ENCODE results near the gene MCF2L2.

DNA sequence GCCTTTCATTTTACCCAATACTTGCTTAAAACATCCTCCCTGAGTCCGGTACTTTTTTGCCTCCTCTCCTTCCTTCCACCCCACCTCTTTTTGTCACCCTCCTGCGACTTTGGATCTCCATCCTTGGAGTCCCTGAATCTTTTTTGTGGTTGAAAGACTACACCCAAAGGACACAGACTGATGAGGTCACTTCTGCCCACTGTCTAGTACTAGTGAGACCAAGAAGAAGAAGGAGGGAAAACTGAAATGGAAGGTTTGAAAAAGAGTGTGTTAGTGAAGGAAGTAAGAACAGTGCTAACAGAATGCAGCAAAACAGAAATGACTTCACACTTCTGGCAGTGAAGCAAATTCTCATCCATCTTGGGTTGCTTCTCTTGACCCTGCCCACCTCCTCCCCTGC, 168.8 kb downstream of the MCF2L2 start:
- no peak for TF ChIP-seq REST (IDR thresholded peaks at IDR 0.05; ENCODE audit: insufficient read depth in 1 of 2, low read depth in 2 of 2, low read length in 2 of 2)
- TF ChIP-seq SIN3A (IDR thresholded peaks at IDR 0.05; ENCODE audit: borderline replicate concordance, insufficient read depth, low read length): no peak
- no peak for TF ChIP-seq POLR2AphosphoS5 (IDR thresholded peaks at IDR 0.05; ENCODE audit: low read depth, low read length)
- no peak for TF ChIP-seq FOXP2 (optimal IDR thresholded peaks at IDR 0.05; ENCODE audit: borderline replicate concordance, extremely low read depth, extremely low read length, insufficient read depth)

Data from PFSK-1 (cell line).